BE2C (cell line): Measurements from ENCODE around the gene KCNAB2.

Experiments used
- DNase-seq: peaks from one replicate; pipeline ENCODE4 v3.0.0-alpha.2; 2020
- H3K27me3 ChIP-seq: fragments of 250-450 bp; sonication (Bioruptor Pico); 2 replicates; pipeline ENCODE4 v1.5.1; 2020; ENCODE audit warnings: mild to moderate bottlenecking
- H3K36me3 ChIP-seq: fragments of 250-450 bp; sonication (Bioruptor Pico); 2 replicates; pipeline ENCODE4 v1.5.1; 2020; ENCODE audit warnings: mild to moderate bottlenecking
- H3K4me1 ChIP-seq: fragments of 250-450 bp; sonication (Bioruptor Pico); 2 replicates; pipeline ENCODE4 v1.5.1; 2020
- H3K4me3 ChIP-seq: 2 replicates; pipeline ENCODE4 v1.5.1; 2011; ENCODE audit warnings: low read depth, low read length
- H3K9me3 ChIP-seq: fragments of 250-450 bp; sonication (Bioruptor Pico); 2 replicates; pipeline ENCODE4 v1.5.1; 2020
- TF ChIP-seq, protein P1 (sequence below): IDR thresholded peaks from 2 replicates; pipeline ENCODE4 v1.5.1; 2012; ENCODE audit warnings: mild to moderate bottlenecking, low read depth, low read length

The KCNAB2 gene

GRCh38 chr1:6008696-6009095 is 37.0 kb upstream of the KCNAB2 start:
- H3K4me3 ChIP-seq = no peak overlapping the region
- H3K27me3 ChIP-seq = no peaks in the 10 kb centered on the region
- DNase-seq = no peak
- H3K9me3 ChIP-seq = no peaks in the 10 kb centered on the region
- H3K4me1 ChIP-seq = no peaks in the 10 kb centered on the region; the same call in none of the 2 replicates
- TF ChIP-seq, protein P1, sequence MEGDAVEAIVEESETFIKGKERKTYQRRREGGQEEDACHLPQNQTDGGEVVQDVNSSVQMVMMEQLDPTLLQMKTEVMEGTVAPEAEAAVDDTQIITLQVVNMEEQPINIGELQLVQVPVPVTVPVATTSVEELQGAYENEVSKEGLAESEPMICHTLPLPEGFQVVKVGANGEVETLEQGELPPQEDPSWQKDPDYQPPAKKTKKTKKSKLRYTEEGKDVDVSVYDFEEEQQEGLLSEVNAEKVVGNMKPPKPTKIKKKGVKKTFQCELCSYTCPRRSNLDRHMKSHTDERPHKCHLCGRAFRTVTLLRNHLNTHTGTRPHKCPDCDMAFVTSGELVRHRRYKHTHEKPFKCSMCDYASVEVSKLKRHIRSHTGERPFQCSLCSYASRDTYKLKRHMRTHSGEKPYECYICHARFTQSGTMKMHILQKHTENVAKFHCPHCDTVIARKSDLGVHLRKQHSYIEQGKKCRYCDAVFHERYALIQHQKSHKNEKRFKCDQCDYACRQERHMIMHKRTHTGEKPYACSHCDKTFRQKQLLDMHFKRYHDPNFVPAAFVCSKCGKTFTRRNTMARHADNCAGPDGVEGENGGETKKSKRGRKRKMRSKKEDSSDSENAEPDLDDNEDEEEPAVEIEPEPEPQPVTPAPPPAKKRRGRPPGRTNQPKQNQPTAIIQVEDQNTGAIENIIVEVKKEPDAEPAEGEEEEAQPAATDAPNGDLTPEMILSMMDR = no peak
- no peaks in the 10 kb centered on the region for H3K36me3 ChIP-seq

DNA sequence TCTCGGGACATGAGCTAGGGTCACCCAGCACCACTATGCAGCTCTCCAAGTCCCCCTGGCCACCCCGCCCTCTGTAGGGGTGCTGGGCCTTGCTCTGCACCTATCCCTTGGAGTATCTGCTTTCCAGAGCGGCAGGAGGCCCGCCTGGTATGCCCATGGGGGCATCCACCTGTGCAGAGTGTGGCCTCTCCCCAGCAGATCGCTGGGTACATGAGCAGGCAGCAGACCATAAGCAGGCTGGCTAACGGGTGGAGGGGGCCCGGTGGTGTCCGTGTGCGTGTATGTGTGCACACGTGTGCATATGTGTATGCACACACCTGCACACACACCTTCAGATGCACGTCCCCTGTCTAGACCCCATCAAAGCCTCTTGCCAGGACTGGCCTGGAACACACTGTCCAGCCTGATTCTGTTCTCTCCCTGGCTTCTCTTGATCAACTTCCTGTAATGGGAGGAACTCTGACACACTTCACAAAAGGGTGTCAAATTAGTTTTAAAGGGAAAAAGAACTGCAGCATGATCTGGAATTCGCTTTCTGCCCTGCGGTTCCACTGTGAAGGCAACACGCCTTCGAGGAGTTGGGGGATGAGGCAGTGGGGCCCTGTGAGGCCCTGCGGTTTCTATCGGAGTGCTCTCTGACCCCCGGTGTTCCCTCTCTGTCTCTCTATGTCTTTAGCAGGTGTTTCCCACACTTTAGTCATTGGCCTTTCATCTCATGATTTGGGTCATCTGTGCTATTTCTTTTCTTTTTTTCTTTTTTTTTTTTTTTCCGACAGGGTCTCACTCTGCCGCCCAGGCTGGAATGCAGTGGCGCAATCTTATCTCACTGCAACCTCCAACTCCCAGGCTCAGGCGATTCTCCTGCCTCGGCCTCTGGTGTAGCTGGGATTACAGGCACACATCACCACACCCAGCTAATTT is 36.3 kb upstream of the KCNAB2 start:
- Histone ChIP-seq H3K27me3 (no peaks in the 10 kb centered on the region), H3K9me3 (no peaks in the 10 kb centered on the region), H3K36me3 (no peaks in the 10 kb centered on the region), H3K4me1 (no peaks in the 10 kb centered on the region), H3K4me3 (no peak overlapping the region)
- TF ChIP-seq, protein P1 = no peak
- no peak for DNase-seq

DNA sequence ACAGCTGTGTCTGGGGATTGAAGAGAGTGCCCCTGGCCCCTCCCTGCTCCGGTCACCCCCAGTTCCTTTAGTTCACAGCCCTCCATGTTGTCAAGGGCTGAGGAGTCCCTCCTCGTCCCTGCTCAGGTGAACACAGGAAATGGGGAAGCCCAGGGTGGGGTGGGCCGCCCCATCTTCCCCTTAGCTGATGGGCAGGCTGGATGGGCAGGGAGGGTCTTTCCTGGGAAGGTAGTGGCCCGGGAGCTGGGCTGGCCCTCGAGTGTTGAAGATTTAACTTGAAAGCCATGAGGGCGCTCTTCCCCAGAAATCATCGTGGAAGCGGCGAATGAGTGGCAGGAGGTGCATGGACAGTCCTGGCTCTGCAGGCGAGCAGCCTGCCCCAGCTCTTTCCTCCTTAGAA is 35.1 kb upstream of the KCNAB2 start:
- Histone ChIP-seq H3K4me3 (no peak overlapping the region), H3K36me3 (no peaks in the 10 kb centered on the region), H3K27me3 (no peaks in the 10 kb centered on the region), H3K4me1 (no peaks in the 10 kb centered on the region), H3K9me3 (no peaks in the 10 kb centered on the region)
- TF ChIP-seq, protein P1 = no peak
- no peak for DNase-seq

DNA sequence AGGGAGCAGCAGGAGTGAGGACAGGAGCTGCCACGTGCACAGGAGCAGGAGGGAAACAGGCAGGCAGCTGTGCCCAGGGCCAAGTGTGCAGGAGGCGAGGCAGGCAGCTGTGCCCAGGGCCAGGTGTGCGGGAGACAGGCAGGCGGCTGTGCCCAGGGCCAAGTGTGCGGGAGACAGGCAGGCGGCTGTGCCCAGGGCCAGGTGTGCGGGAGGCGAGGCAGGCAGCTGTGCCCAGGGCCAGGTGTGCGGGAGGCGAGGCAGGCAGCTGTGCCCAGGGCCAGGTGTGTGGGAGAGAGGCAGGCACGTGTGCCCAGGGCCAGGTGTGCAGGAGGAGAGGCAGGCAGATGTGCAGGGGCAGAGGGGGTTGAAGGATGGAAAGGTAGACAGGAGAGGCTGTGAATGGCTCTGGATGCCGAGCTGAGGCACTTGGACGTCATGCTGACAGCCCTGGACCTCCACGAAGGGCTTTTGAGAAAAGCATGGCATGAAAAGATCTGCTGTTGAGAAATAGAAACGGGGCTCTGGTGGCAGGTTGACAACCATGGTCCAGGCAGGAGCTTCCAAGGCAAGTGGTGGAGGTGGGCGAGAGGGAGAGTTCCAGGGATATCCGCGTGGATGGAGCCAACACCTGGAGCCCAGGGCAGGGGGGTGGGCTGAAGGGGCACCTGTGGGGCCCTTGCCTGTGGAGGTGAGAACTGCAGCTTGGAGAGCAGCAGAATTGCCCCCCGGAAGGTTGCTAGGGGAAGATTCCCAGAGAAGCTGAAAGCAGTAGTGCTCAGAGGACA is 34.3 kb upstream of the KCNAB2 start:
- no peaks in the 10 kb centered on the region for H3K9me3 ChIP-seq
- DNase-seq = no peak
- H3K27me3 ChIP-seq = no peaks in the 10 kb centered on the region
- no peak overlapping the region for H3K4me3 ChIP-seq
- TF ChIP-seq, protein P1 = no peak
- H3K36me3 ChIP-seq = no peaks in the 10 kb centered on the region
- no peaks in the 10 kb centered on the region for H3K4me1 ChIP-seq

DNA sequence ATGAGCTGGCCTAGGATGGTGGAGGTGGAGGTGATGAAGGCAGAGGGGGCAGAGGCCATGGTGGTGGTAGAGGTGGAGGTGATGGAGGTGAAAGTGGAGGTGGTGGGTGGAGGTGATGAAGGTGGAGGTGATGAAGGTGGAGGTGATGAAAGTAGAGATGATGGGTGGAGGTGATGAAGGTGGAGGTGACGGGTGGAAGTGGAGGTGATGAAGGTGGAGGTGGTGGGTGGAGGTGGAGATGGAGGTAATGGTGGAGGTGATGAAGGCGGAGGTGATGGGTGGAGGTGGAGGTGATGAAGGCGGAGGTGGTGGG is 33.8 kb upstream of the KCNAB2 start:
- TF ChIP-seq, protein P1 = no peak
- DNase-seq = no peak
- Histone ChIP-seq H3K4me1 (no peaks in the 10 kb centered on the region), H3K4me3 (no peak overlapping the region), H3K36me3 (no peaks in the 10 kb centered on the region), H3K27me3 (no peaks in the 10 kb centered on the region), H3K9me3 (no peaks in the 10 kb centered on the region)
